GM19328 (cell line): ENCODE results near the gene MYH9.
"Not testable (repeated sequence)": the region's sequence is repeated elsewhere in the genome, so short reads cannot be mapped to it uniquely, and the experiment has no call there.

ENCODE experiments used
- ATAC-seq: cut with Tn5 transposase; IDR thresholded peaks from one replicate; pipeline ENCODE4 v1.9.1; 2021; ENCODE audit warnings: mild to moderate bottlenecking, moderate library complexity; ENCODE audit not compliant: unreplicated experiment

MYH9 gene

DNA sequence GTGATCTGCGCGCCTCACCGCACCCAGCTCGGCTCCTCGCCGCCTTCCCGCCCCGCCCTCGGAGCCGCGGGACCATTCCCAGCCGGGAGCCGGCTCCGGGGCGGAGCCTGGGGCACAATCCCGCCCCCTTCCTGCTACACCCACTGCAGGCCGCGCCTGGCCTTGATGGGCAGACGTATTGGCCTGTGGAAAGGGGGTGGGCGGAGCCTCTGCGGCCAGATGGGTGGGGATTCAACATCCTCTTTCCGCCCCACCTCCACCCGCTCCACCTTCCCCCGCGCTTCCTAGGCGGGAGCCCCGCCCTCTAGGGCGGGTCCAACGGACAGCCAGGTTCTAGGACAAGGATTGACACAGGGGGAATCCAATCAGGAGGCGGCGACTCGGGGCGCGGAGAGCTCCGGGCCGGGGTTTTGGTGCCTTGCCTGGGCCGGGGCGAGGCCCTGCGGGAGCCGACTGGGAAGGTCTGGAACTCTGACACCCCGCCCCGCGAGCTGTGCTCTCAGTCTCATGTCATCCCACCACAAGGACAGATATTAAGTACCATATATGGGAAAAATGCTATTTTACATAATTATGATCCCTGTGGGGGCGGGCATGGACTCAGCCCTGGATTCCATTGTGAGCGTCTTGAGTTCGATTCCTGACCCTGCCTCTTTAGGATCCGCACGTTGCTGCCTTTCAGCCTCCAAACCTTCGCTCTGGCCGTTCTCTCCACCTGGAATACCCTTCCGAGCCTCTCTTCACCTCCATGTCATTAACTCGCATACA, at the start of gene MYH9:
Gene MYH9, minus strand, starts transcription at position 9 of the 768 bp plus-strand sequence. CDS start 38,731 bp downstream, outside the sequence.
- ATAC-seq, result peak; percentile 68

DNA sequence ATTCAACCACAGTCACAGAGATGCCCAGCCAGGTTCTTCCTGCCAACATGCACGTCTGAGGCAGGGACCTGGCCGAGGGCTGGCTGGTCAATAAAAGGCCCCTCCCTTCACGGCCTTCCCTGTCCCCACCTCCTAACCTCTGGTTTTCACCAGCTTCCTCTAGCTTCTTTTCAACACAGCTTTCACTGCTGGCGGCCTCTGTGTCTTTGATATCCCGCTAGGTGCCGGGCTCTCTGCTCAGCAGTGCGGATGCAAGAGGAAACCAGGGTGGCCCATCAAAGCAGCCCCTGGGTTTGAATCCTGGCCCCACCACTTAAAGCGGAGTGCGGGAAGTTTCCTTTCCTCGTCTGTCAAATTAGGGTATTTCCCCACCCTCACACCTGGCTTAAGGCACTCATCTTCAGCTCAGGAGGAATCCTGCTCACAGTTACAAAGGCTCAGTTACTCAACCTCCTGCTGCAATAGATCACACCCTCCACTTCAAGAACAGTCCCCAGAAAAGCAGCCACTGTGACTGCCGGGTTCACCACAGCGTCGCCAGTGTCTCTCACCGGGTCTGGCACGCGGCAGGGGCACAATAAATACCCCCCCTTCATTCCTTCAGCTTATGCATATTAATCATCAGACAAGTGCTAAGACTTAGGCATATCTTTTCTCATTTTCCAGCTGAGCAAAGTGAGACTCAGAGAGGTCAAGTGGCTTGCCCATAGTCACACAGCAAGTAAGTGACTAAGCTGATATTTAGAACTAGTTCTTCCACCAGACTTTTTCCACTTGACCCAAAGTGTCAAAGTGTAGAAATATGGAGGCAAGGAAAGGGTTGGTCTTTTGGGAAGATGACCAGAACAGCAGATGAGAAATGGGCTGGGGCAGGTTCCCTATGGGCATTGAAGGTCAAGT, 48.0 kb upstream of the MYH9 start:
- ATAC-seq, result no peak

DNA sequence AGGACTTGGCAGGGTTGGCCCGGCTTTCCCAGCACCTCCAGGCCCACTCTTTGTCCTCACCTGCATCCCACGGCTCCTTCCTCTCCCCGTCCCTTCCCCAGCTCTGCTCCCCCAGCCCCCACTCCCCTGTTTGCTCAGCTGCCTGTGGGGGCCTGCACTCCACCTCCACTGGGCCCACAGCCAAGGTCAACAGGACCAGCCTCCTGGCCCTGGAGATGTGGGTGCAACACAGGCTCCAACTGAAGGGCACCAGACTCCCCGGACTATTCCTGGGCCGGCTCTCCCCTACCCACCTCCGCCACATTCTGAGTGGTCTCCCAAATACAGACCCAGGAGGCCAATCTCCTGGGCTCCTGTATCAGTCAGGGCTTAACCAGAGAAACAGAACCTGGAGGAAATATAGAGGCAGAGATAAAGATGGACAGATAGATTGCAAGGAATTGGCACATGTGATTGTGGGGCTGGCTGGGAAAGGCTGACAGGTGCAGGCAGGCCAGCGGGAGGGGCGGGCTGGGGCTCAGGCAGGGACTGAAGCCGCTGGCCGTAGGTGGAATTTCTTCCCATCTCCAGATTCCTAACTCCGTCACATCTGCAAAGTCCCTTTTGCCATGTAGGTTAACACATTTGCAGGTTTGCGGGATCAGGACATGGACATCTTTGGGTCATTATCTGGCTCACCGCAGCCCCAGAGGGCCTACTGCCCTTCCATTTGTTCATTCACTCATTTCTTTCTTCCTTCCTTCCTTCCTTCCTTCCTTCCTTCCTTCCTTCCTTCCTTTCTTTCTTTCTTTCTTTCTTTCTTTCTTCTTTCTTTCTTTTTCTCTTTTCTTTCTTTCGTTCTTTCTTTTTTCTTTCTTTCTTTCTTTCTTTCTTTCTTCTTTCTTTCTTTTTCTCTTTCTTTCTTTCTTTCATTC, 45.8 kb upstream of the MYH9 start:
- ATAC-seq, result no peak

DNA sequence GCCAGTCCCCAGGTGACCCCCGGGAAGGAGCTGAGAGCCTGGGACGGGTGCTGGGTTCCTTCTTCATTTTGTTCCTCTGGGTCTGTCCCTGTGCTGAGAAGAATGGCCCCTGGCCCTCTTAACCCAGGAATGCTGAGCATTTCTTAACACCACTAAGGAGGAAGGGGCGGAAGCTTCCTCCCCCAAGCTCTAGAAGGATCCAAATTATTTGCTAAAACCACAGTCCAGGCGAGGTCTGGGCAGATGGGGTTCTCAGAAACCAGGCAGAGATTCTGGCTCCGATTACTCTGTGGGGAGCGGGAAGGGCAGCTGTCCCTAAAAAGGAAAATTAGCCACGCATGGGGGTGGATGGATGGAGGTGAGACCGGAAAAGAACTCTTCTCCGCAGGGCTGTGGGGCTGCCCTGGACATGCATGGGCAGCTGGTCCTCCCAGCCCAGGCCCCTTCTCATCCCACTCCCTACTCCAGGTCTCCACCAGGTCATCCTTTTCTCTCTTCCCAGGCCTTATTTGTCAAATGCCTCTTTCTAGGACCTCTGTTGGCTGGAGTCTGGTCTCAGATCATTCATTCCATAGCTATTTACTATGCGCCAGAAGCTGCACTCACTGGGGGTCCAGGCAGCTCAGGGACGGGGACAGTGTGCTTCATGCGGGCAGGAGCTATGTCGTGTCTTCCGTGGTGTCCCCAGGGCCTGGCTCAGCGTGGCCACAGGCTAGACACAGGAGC, 45.0 kb upstream of the MYH9 start:
- no peak for ATAC-seq

DNA sequence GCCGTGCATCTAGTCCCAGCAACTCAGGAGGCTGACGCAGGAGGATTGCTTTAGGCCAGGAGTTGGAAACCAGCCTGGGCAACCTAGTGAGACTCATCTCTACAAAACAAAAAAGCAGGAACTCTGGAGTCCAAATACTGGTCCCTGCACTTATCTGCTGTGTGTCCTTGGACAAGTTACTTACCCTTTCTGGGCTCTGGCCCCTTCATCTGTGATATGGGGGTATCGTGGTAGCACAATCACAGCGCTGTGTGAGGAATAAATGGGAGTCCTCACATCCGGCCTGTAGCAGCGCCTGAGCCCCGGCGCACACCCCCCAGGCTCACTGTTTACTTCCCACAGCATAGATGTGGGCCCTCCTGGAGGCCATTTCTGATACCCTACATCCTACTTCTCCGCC, 44.2 kb upstream of the MYH9 start:
- ATAC-seq, result no peak

DNA sequence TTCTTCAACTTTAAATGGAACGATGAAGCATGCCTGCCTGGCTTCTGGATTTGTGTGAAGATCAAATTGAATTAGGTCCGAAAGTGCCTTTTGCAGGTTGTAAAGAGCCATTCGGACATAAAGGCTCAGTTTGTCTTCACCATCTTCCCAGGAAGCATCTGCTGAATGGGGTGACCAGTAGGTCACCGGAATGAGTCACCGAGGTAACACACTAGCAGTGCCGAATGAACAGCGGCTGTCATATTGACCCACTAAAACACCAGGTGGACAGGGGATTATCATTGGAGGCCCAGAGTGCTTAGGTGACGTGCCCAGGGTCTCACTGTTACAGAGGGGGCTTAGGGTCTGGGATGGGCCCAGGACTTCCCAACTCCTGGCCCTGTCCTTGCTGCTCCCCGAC, 43.1 kb upstream of the MYH9 start:
- ATAC-seq, result no peak

DNA sequence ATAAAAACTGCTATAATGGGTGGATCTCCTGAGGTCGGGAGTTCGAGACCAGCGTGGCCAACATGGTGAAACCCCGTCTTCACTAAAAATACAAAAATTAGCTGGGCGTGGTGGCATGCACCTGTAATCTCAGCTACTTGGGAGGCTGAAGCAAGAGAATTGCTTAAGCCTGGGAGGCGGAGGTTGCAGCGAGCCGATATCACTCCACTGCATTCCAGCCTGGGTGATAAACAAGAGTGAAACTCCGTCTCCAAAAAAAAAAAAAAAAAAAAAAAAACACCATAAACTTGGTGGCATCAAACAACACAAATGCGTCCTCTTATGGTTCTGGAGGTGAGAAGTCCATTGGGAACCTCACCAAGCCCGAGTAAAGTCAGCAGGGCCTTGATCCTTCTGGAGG, 40.2 kb upstream of the MYH9 start:
- not testable (repeated sequence) for ATAC-seq

DNA sequence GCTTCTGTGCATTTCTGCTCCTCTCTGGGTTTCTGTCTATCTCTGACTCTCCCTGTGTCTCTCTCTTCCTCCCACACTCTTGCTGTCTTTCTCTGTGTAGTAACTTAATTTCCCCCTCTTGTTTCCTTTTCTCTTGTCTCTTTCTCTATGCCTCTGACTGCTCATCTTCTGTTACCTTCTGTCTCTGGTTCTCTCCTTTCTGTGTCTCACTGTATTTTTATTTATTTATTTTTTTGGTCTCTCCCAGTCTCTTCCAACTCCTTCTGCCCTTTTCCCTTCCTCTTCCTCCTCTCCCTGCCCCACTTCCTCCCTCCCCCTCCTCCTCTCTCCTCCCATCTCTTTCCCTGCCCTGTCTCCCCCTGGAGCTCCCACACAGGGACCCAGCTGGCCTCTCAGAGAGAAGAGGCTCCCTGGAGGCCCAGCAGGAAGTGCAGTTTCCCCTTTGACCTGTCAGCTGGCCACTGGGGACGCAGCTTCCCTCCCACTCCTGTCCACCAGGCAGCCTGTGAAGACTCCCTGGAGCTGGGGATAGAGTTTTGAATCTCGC, 38.3 kb upstream of the MYH9 start:
- no peak for ATAC-seq

- ATAC-seq, result no peak
Observed at GRCh38 chr22:36424901-36425579, 37.3 kb upstream of the MYH9 start.

- not testable (repeated sequence) for ATAC-seq
Observed at GRCh38 chr22:36424466-36424865, 36.7 kb upstream of the MYH9 start.

DNA sequence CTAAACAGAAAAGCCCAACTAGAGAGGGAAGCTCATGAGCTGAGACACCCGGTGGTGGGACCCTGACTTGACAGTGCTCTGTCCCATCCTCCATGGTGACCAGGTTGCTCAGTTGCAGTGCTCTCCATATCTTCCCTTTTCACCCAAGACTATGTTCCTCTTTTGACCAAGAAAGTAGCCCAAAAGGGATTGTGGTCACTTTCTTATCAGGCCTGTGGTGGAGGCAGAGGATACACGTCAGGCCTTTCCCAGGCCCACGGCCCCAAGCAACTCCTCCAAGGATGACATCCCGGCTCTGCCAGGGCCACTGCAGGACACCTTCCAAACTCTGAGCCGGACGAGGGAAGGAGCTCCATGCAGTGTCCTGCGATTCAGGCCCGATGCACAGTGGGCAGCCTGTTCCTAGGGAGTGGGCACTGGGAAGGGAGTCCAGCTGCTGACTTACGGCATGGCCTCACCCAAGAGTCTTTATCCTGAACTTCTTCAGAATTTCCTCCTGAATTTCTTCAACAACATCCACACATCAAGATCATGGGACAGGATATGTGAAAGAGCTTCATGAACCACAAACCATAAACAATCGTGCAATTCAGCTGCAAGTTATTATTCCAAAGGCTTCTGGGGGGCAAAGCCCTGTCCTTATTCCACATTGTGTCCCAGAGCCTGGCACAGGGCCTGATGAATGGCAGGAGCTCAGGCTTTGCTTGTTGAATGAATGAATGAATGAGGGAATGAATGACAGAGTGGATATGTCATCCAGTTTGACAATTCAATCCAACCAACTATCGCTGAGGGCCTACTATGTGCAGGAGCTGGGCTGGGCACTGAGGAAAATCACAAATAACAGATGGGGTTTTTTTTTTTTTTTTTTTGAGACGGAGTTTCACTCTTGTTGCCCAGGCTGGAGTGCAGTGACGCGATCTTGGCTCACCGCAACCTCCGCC, 36.0 kb upstream of the MYH9 start:
- no peak for ATAC-seq

GRCh38 chr22:36422287-36423014, 34.7 kb upstream of the MYH9 start:
- ATAC-seq, result no peak

DNA sequence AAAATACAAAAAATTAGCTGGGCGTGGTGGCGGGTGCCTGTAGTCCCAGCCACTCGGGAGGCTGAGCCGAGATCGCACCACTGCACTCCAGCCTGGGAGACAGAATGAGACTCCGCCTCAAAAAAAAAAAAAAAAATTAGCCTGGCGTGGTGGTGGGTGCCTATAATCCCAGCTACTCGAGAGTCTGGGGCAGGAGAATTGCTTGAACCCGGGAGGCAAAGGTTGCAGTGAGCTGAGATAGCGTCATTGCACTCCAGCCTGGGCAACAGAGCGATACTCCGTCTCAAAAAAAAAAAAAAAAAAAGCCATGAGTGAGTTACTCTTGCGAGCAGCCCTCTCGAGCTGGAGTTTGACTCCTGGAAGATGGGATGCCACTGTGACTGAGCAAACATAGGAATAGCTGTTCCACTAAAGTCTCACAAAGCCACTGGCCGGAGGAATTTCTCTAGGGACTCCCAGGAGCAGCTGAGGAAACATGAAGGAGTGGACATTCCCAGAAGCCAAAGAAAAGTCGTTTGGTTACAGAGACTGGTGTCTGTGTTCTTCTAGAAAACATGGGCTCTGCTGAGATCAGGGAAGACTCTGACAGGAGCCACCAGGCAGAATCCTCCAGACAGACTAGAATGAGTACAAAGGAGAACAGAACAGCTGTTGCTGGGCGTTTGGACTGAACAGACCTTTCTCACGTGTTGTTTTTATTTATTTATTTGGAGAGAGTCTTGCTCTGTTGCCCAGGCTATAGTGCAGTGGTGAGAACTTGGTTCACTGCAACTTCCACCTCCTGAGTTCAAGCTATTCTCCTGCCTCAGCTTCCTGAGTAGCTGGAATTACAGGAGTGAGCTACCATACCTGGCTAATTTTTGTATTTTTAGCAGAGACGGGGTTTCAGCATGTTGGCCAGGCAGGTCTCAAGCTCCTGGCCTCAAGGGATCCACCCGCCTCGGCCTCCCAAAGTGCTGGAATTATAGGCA, 32.4 kb upstream of the MYH9 start:
- no peak for ATAC-seq

DNA sequence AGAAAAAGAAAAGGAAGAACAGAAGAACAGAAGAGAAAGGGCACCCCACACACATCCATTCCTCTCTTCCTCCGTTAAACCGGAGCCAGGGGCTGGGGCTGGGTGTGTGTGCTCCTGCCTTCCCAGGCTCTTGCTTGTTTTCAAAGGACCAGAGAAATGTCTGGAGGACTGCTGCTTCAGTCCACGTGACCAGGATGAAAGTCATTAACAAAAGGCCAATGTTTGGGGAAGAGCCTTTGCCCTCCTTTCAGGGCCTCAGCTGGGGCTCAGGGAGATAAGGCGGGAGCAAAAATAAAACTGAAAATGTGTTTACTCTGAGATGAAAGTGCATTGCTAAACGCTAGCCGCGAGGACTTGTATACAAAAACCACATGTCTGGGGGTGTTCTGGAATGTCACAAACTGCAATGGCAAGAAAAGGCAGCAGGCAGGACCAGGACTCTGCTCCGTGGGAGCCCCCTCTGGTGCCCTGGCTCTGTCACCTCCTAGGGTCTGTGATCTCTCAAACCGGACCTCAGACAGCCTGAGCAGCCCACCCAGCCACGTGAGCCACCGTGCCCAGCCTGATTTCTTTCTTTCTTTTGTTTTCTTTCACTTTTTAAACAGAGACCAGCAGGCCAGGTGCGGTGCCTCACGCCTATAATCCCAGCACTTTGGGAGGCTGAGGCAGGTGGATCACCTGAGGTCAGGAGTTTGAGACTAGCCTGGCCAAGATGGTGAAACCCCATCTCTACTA, 31.6 kb upstream of the MYH9 start:
- ATAC-seq, result no peak

GRCh38 chr22:36417281-36417686, 29.5 kb upstream of the MYH9 start:
- no peak for ATAC-seq
